NCI-H446 (cell line): Measurements from ENCODE around the gene LAG3.

ENCODE experiments used
- DNase-seq, 2 experiments: peaks; one replicate each; lab custom pipeline; 2025; lab: John Stamatoyannopoulos, UW

The LAG3 gene

DNA sequence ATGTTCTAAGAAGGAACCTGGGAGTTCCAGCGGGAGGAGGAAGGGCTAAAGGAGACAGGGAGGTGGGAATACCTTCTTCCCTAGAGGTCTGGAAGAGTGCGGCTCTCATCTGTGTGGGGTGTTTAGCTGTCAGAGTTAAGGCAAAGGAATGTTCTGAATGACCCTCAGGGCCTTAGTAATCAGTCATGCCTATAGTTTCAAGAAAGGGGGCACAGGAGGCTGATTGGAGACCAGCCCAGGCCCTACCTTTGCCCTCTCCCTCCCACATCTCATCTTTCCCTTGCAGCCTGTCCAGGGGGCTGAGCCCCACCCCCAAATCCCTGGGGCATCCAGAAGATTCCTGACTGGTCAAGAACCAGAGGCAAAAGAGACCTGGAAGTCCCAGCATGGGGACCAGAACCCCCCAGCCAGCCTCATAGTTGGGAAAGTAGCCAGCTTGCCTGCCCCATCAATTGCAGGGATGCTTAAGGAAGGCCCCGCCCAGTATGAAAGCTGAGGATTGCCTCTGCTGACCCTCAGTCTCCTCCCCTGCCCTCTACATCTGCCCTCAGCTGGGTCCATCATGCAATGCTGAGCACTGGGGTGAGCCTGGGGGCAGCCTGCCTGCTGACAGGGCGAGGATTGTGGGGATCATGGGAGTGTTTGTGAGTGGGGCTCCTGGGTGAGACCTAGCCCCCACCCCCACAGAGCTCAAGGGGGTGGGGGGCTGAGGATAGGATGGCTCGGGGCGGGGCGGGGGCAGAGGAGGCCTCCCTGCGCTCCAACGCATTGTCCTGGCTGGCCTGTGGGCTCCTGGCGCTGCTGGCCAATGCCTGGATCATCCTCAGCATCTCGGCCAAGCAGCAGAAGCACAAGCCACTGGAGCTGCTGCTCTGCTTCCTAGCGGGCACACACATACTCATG is 51.1 kb downstream of the LAG3 start:
- DNase-seq = no peak

DNA sequence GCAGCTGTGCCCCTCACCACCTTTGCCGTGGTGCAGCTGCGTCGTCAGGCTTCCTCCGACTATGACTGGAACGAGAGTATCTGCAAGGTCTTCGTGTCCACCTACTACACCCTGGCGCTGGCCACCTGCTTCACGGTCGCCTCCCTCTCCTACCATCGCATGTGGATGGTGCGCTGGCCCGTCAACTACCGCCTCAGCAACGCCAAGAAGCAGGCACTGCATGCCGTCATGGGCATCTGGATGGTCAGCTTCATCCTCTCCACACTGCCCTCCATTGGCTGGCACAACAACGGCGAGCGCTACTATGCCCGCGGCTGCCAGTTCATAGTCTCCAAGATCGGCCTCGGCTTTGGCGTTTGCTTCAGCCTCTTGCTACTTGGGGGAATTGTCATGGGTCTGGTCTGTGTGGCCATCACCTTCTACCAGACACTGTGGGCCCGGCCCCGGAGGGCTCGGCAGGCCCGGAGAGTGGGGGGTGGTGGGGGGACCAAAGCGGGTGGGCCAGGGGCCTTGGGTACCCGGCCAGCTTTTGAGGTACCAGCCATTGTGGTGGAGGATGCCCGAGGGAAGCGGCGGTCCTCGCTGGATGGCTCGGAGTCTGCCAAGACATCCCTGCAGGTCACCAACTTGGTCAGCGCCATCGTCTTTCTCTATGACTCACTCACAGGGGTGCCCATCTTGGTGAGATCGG is 51.9 kb downstream of the LAG3 start:
- DNase-seq = no peak

DNA sequence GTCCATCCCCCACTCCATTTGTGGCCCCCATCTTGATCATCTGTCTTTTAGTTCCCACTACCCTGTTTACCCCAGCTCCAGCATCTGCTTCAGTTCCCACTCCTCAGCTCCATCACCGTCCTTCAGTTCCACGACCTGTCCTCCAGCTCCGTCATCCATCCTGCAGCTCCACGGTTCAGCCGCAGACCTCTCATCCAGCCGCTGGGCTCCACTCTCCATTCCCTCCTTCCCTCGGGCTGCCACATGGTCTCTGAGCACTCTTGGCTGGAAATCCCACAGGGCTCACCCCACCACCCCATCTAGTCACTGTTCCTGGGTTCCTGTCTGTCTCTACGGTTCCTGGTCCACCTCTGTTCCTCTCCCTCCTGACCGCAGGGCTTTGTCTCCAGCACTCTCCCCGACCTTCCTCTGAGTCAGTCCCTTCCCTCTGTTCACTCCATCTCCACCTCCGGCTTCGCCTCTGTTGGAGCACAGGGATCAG is 52.6 kb downstream of the LAG3 start:
- DNase-seq = no peak

DNA sequence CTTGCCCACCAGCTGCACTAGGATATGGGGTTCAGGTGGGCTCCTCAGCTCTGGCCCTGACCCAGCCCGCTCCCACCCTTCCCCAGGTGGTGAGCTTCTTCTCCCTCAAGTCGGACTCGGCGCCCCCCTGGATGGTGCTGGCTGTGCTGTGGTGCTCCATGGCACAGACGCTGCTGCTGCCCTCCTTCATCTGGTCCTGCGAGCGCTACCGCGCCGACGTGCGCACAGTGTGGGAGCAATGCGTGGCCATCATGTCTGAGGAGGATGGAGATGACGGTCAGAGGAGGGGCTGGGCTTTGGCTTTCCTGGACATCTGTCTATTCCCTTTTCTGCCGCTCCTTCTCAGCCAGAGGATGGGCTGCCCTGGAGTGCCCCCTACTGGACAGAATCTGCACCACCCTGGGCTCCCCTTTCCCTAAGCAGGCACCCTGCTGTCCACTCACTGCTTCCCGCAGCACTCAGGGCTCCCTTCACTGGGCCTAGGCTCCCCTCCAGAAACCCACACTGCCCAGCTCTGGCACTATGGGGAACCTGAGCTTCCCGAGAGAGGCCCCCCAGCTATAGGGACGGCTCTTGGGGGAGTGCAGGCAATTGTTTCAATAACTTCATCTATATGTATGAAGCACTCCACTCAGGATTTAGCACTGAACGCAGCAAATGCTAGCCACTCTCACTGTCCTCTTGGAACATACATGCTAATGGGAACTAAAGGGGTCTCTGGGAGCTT is 53.2 kb downstream of the LAG3 start:
- DNase-seq = peak; percentile 88 to 91

DNA sequence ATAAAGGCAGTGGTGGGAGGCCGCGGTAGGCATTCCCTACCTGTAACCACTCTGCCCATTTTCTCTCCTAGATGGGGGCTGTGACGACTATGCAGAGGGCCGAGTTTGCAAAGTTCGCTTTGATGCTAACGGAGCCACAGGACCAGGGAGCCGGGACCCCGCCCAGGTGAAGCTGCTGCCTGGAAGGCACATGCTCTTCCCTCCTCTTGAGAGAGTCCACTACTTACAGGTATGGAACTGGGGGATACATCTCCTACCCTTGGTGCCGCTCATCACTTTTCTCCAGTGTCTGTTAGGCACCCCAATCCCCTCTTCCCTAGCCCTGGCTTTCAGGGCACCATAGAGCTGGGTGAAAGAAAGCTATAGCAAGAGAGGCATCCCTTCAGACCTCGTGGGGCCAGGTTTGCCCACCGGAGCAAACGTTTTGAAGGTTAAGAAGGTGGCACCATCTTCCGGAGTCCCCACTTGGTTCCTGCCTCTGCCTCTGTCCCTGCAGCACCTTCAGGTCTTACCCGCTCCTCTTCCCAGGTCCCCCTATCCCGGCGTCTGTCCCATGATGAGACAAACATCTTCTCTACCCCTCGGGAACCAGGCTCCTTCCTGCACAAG is 53.9 kb downstream of the LAG3 start:
- no peak for DNase-seq

DNA sequence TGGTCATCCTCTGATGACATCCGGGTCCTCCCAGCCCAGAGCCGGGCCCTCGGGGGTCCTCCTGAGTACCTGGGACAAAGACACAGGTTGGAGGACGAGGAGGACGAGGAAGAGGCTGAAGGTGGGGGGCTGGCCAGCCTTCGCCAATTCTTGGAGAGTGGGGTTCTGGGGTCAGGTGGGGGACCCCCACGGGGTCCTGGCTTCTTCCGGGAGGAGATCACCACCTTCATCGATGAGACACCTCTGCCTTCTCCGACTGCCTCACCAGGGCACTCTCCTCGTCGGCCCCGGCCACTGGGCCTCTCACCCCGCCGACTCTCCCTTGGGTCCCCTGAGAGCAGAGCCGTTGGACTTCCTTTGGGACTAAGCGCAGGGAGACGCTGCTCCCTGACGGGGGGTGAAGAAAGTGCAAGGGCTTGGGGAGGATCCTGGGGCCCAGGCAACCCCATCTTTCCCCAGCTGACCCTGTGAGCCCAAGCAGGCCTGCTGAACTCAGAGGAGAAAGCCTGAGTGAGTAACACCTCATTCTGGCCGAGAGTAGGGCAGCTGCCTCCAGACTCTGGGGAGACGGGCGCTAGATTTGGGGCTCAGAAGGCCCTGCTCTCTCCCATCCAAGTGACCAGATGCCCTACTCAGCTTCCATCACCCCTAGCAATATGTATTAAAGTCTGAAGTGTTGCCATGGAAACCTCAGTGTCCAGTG is 54.6 kb downstream of the LAG3 start:
- DNase-seq = no peak

DNA sequence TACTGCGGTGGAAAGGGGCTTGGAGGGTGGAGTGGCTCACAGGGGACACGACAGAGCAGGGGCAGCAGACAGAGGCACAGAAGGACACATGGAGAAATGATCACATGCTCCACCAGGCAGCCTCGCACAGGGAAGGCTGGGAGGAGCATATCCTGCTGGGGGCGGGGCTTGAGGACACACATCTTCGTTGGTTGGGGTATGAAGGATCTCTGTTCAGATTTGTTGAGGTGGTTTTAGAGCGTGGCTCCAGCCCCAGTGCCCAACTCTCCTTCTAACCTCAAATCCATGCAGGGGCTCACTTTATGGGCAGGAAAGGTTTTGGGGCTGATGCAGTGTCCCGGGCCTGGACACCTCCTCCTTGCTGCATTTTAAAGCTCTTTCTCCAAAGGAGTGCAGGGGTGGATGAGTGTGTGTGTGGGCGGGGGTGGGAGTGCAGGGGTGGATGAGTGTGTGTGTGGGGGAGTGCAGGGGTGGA is 55.2 kb downstream of the LAG3 start:
- DNase-seq = peak; percentile 78 to 92
